HG03097 (cell line): ENCODE data around the gene NAA10.
A peak's percentile ranks its signal among the peaks of the same experiment; 100 is the strongest.

ENCODE experiments used
- ATAC-seq: cut with Tn5 transposase; IDR thresholded peaks from one replicate; pipeline ENCODE4 v1.9.1; 2021; ENCODE audit not compliant: unreplicated experiment, low FRiP score

The NAA10 gene

DNA sequence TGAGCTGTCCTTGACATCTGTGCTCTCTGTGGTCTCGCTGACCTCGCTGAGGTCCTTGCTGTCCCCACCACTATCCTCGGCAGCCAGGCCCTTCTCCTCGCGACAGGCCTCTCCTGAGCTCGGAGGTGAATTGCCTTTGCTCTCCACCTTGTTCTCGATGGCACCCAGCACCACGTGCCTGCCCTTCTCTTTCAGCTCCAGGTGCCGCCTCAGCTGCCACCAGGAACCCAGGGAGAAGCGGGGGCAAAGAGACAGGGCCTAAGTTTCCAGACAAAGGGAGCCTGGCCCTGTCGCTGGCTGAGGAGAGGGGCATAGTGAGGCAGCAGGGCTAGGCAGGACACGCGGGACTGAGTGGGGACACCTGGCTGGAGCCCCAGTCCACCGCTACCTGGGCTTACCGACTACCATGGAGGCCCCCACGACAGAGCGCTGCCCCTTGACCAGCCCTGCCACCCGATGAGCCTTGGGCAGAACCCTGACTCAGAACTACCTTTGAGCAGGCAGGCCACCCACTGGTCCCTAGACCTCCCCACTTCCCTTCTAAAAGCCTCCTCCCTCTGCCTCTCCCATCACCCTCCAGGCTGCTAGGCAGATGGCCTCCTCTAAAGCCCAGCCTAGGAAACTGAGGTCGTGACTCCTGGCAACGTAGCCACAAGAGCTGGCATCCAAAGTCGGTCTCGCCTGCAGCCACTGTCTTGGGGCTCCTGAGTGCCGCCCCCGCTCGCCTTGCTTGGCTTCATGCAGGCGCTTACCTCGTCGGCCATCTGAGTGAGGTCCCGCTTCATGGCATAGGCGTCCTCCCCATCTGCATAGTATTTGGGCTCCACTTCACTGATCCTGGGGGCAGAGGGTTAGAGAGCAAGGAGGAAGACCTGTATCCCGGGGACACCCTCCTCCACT is 4.6 kb downstream of the NAA10 start:
- no peak for ATAC-seq

DNA sequence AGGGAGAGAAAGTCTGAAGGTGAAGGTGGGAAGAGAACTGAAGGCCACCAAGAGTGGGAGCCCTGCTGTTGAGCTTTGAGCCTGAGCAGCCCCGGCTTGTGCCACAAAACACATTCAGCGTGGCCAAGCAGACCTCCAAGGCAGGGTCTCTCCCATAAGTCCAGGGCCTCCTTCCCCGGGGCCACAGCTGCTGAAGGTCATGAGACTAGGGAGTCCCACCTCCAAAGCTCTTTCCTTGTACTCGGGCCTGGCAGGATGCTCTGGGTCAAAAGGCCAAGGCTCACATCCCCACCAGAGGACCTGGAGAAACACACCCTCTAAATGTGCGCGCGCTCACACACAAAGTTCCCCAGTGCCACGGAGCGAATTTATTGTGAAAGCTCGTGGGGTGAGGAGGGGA is 5.3 kb downstream of the NAA10 start:
- ATAC-seq: no peak

DNA sequence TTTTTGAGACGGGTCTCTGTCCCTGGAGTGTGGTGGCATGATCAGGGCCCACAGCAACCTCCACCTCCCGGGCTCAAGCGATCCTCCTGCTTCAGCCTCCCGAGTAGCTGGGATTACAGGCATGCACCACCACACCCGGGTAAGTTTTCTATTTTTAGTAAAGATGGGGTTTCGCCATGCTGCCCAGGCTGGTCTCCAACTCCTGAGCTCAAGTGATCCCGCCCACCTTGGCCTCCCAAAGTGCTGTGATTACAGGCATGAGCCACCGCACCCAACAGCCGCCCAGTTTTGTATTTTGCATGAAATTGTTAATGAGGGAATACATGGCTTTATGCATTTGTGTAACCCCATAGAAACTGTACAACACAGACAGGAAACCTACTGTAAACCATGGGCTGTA is 6.0 kb downstream of the NAA10 start:
- no peak for ATAC-seq

DNA sequence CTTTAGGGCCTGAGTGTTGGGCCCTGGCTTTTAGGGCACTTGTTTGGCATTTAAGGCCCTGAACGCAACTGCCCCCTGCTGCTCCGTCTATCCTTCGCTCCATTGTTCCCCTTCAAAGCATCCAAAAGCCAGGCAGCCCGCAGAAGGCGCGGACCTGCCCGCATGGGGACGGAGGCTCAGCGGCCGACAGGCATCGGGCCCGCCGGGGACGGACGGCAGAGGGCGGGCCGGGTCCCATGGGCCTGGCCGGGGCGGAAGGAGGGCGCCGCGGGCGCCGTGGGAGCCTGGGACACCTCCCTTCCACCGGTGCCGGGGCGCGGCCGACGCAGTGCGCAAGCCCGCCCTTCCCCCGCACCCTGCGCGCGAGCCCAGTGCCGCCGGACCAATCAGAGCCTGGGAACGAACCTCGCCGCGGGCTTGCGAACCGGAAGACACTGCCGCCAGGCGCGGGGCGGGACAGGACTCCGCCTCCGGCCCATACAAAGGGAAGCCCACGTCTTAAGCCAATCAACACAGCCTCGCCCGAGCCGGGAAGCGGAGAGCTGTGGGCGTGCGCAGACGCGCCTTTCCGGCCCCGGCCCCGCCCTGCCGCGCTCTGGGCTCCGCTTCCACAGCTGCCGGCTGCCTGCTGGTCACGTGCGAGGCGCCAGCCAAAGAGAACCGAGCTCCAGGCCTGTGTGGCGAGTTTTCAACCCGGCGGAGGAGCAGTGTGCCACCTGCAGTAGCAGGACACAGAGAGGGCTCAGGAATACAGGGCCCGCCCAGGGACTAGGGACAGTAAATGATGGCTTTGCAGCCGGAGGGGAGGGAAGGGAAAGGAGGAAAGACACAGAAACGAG is 6.7 kb downstream of the NAA10 start:
- peak; percentile 77 for ATAC-seq

GRCh38 chrX:153927672-153927921 is 7.2 kb downstream of the NAA10 start:
- no peak for ATAC-seq

GRCh38 chrX:153926858-153927671 is 7.8 kb downstream of the NAA10 start:
- ATAC-seq: peak; percentile 38

GRCh38 chrX:153926552-153926857 is 8.3 kb downstream of the NAA10 start:
- ATAC-seq: no peak

- ATAC-seq: no peak
These were observed 8.9 kb downstream of the NAA10 start, which contains the start of gene ARHGAP4 for GRCh38 chrX:153925739-153926551. Gene ARHGAP4, minus strand, starts transcription at chrX:153926264. Its CDS starts 62 bp downstream, at chrX:153926202.

- ATAC-seq: no peak
These were observed 9.5 kb downstream of the NAA10 start for GRCh38 chrX:153925387-153925738.

DNA sequence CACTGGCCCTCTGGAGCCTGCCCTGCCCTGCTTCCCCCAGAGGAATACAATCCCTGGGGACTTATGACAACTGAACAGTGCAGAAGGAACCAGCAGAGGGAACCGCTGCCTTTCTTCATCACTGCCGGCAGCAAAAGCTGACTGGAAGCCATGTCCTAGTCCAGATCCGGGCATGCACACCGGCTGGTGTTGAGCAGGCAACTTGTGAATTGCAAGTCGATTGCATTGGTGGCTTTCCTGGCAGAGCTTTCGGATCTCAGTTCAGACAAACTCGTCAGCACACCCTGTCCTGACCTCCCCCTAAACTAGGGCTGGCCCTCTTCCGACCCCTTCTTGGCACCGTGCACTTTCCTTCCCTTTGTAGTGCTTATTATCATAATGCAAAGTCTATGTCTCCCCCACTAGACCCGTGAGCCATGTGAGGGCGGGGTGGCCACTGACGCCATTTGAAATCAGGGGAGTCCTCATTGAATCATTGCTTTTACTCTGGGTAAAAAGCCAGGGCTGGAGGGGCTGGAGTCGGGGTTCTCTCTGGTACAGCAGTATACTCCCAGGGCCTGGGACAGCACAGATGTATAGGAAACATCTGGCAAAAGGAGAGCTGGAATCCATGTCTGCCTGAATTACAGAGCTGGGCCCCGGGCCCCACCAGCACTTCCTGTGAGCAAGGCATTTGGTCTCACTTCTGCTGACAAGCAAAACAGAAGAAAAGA is 10.5 kb downstream of the NAA10 start:
- ATAC-seq: no peak

- no peak for ATAC-seq
These were observed 11.6 kb downstream of the NAA10 start for GRCh38 chrX:153922932-153923857.

GRCh38 chrX:153921511-153922446 is 13.1 kb downstream of the NAA10 start:
- no peak for ATAC-seq

DNA sequence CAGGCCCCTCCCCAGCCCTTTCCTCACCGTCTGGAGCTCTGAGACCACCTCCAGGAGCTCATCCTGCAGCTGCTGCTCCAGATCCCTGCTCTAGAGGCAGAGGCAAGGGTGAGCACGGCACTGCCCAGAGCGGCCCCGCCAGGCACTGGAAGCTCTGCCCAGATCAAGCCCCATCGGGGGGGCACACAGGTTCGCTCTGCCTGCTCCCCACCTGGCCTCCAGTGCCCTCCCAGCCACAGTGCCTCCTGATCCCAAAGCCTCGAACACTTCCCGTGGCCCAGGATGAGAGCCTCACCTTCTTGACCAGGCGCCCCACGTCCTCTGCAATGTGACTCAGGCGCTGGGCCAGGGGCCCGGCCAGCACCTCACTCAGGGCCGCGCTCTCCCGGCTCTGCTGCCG is 13.8 kb downstream of the NAA10 start:
- no peak for ATAC-seq

DNA sequence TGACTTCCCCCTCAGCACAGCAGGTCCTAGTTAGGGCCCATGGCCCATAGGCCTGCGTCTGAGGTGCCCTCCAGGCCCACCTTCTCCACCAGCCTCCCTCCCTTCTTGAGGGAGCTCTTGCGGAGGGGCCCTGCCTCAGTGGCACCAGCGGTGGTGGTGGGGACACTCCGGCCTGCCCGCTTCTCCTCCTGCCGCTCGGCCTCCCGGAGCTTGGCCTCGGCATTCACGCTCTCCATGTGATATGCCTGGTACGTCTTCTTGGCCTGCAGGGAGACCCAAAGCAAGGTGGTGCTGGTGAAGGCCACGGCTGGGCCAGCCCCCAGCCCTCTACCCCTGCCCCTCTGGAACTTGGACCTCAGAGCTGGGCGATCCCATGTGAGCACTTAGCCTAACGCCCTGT is 14.3 kb downstream of the NAA10 start:
- no peak for ATAC-seq

DNA sequence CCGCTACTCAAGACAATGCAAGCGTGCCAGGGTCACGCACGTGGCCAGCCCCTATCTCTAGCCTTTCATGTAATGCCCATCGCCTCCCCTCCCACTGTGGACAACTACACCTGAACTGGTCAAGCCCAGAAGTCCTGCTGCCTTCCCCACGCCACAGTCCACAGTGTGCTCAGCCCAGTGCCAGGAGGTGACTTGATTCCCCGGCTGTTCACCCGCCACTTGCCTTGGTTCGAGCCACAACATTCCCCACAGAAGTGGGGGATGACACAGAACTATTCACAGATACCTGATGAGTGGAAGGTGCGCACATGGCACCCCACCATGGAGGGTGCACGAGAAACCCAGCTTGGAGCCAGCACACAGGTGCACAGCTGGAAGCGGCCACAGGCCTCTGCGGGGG is 15.6 kb downstream of the NAA10 start:
- ATAC-seq: no peak

DNA sequence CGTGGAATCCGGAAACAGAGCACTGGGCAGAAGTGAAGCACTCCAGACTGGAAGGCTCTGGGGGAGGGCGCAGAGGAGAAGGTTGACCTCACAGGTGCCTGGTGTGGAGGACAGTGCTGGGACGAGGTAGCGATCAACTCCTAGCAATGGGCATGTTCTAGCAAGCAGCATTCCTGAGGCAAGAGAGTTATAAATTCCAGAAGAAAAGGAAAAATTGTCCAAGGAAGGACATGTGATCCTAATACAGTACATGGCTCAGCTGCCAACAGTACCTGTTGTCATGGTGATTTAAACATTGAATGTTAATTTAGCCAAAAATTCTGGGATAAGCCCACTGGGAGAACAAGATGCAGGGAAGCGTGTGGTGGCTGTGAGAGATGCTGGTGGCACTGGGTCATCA is 17.0 kb downstream of the NAA10 start:
- no peak for ATAC-seq

GRCh38 chrX:153913701-153914100 is 21.1 kb downstream of the NAA10 start:
- no peak for ATAC-seq

GRCh38 chrX:153913211-153913610 is 21.6 kb downstream of the NAA10 start:
- no peak for ATAC-seq
